IPS-18c (cell line): ENCODE data around the gene ABL1.
"Not testable (repeated sequence)": the region's sequence is repeated elsewhere in the genome, so short reads cannot be mapped to it uniquely, and the experiment has no call there.

Experiments
- H3K4me3 ChIP-seq: 2 replicates; pipeline ENCODE4 v1.7.0; 2013; ENCODE audit warnings: low read depth, mild to moderate bottlenecking, low read length, moderate library complexity; ENCODE audit not compliant: insufficient read depth
- H3K9me3 ChIP-seq: one replicate; pipeline ENCODE4 v1.6.1; 2013; ENCODE audit warnings: mild to moderate bottlenecking, low read length, moderate library complexity; ENCODE audit not compliant: control insufficient read depth, insufficient read depth

The ABL1 gene

DNA sequence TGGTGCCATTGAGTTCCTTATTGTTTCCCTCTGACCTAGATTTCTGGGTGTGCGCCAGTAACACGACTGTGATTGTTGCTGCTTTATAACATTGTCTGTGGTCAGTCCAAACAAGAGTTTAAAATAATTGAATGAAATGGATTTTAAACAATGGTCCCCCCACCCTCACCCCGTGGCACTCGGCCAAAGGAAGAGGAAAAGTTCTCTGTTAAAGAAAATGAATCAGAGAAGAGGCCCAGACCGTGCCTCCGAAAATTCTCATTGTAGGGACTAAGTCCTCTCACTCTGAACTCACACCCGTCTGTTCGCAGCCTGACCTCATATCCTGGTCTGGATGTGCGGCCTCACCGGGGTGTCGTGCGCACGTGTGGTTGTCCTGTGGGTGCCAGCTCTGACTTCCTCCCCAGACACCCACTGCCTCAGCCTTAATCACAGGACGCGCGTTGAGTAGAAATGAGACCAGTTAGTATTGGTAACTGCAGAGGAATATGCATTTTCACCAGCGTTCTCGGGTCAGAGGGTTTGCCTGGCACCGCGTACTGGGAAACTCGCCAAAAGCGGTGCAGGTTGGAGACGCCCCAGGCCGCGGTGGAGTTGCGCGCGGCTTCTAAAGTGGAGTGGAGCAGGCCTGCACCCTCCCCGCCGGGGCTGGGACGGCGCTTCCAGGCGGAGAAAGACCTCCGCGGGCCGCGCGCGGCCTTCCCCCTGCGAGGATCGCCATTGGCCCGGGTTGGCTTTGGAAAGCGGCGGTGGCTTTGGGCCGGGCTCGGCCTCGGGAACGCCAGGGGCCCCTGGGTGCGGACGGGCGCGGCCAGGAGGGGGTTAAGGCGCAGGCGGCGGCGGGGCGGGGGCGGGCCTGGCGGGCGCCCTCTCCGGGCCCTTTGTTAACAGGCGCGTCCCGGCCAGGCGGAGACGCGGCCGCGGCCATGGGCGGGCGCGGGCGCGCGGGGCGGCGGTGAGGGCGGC, at the start of gene ABL1:
ABL1 (plus strand) TSS at position 884 of the 966 bp plus-strand sequence. CDS start 193 bp downstream, outside the sequence.
- no peaks in the 10 kb centered on the region for H3K9me3 ChIP-seq
- H3K4me3 ChIP-seq: peak within 1 kb of the TSS; percentile 68

DNA sequence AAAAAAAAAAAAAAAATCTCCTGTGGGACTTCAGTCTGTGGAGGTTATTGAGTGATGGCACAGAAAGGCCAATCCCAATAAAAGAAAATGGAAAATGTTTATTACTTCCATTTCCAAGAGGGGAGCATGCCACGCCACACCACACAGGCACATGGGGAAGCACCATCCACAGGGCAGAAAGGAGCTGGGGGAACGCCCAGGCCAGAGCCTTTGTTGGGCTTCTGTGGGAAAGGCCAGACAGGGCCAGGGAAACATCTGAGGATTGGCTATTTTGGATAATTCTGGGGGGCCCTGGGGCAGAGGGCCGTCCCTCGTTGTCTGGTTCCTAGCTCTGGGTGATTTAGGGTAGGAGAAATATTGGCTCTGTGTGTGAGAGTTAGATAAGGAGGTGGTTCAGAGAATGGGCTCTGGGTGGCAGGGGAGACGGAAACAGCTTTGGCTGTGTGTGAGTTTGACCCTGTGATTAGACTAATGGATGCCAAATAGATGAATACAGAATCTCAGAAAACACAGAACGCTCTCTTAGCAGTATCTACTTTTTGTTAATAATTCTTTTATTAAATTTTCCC, 49.0 kb upstream of the ABL1 start:
- H3K4me3 ChIP-seq: no peak overlapping the region
- H3K9me3 ChIP-seq: peaks cover 2% of the 10 kb centered on the region

DNA sequence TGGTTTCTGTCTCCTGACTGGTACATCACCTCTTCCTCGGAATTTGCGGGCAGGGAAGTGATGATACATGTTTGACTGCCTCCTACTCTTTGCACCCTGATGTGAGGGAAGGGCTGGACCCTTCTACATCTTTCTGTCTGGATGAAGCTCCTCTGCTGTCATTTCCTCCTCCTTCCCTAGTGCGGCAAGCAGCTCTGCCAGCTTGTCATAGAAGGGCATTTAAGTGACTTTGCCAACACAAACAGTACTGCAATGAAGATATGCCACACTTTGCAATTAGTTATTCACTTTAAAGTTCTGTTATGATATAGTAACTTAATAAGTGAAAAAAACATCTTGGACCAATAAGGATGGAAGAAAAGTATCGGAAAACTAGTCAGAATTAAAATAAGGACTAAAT, 48.5 kb upstream of the ABL1 start:
- Histone ChIP-seq H3K4me3 (no peak overlapping the region), H3K9me3 (peaks cover 2% of the 10 kb centered on the region)

DNA sequence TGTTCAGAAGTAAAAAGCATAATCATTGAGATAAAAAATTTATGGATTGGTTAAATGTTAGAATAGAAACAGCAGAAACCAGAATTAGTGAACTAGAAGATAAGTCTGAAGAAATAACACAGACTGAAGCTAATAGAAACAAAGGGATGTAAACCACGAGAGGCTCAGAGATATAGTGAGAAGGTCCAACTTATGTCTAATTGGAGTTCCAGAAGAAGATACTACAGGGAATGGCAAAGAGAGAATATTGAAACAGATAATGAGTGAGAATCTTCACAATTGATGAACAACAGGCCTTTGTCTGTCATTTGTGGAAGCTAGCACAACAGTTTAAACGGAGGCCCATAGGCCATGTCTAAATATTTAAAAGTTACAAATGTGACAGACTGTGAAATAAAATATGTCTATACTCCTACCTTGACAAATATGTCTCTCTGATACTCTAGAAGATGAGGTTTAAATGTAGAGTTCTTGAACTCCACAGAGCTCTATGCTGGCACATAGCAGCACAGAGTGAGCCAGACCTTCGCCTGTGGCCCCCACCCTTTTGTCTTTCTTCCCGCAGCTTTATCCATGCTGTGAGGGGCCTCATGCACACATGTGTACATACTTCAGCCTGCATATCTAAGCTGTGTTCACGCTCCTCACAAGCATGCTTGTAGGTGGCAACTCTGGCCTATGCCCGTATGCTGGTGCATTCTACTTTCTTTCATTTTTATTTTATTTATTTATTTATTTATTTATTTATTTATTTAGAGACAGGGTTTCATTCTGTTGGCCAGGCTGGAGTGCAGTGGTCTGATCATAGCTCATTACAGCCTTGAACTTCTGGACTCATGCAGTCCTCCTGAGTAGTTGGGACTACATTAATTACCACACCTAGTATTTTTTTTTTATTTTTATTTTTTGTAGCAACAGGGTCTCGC, 45.0 kb upstream of the ABL1 start:
- H3K4me3 ChIP-seq: no peak overlapping the region
- peaks cover 2% of the 10 kb centered on the region for H3K9me3 ChIP-seq

DNA sequence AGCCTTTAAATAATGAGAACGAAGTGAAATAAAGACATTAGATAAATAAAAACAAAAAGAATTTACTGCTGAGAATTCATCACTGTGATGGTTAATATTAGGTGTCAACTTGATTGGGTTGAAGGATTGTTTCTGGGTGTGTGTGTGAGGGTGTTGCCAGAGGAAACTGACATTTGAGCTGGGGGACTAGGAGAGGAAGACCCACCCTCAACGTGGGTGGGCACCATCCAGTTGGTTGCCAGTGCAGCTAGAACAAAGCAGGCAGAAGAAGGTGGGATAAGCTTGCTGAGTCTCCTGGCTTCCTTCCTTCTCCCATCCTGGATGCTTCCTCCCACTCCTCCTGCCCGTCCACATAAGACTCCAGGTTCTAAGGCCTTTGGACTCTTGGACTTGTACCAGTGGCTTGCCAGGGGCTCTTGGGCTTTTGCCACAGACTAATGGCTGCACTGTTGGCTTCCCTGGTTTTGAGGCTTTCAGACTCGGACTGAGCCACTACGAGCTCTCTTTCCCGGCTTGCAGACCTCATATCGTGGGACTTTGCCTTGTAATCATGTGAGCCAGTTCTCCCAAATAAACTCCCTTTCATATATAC, 43.7 kb upstream of the ABL1 start:
- H3K4me3 ChIP-seq: no peak overlapping the region
- peaks cover 2% of the 10 kb centered on the region for H3K9me3 ChIP-seq

DNA sequence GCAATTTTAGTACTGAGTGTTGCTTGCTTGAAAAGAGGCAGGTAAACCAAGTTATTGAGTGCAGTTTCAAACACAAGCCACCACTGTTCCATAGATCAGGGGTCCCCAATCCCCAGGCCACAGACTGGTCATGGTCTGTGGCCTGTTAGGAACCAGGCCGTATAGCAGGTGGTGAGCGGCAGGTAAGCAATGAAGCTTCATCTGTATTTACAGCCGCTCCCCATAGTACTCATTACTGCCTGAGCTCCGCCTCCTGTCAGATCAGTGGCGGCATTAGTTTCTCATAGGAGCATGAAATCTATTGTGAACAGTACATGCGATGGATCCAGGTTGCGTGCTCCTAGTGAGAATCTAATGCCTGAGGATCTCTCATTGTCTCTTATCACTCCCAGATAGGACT, 41.5 kb upstream of the ABL1 start:
- peaks cover 2% of the 10 kb centered on the region for H3K9me3 ChIP-seq
- H3K4me3 ChIP-seq: no peak overlapping the region

DNA sequence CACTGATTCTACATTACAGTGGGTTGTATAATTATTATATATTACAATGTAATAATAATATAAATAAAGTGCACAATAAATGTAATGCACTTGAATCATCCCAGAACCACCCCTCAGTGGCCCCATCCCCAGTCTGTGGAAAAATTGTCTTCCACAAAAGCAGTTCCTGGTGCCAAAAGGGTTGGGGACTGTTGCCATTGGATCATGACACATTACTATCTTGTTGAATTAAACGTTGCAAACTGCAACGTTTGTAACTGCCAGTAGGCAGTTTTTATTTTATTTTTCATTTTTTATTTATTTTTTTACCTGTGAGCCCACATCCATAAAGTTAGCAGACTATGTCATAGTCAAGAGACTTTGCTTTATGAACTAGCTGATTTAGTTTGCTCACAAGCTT, 41.0 kb upstream of the ABL1 start:
- not testable (repeated sequence) for H3K4me3 ChIP-seq, H3K9me3 ChIP-seq

DNA sequence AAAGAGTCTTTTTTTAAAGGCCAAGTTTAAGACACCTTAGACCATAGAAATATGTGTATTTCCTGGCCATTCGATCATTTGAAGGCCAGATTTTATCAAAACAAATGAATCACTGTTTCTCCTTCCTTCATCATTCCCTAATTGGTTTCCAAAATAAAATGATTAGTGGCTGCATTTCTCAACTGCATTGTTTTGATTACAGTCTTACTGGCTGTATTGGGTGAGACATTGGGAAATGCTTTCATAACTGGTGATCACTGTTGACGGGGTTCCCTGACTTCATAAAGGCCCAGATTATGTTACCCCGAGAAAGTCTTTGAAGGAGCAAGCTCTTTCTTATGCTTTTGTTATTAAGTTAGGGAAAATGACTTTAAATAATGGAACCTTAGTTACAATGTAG, 40.6 kb upstream of the ABL1 start:
- H3K9me3 ChIP-seq, H3K4me3 ChIP-seq: not testable (repeated sequence)

DNA sequence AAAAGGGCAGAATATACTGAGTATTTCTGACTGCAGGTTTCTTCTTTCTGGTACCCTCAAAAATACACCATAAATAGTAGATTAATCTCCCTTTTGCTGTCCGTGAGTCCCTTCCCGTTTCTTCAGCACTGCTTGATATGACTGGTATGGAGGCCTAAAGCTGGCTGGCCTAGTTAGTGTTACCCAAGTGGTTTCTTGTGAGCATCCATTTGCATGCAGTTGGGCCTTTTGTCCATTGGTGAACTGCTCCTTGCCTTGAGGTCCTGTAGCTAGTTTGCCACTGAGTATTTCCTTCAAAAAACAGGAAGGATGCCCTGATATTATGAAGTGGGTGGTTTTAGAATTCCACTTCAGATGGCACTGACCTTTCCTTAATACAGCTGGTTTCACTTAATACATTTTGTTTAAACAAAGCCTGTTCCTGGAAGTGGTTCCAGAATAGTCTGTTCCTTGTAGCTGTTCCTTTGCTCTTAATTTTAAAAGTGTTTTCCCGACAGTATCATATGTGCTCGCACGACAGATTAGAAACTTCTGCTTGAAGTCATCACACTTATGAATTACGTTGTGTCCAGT, 40.0 kb upstream of the ABL1 start:
- H3K9me3 ChIP-seq: no peaks in the 10 kb centered on the region
- no peak overlapping the region for H3K4me3 ChIP-seq

DNA sequence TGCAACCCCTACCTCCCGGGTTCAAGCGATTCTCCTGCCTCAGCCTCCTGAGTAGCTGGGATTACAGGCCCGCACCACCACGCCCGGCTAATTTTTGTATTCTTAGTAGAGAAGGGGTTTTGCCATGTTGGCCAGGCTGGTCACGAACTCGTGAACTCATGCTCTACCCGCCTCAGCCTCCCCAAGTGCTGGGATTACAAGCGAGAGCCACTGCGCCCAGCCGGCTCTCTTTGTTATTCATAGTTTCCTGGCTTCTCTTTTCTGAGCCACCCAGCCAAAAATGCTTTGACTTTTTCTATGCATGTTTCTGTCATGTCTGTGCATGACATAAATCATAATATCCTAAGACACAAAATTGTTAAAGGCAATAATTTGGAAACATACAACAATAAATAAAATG, 31.9 kb upstream of the ABL1 start:
- not testable (repeated sequence) for H3K9me3 ChIP-seq, H3K4me3 ChIP-seq

DNA sequence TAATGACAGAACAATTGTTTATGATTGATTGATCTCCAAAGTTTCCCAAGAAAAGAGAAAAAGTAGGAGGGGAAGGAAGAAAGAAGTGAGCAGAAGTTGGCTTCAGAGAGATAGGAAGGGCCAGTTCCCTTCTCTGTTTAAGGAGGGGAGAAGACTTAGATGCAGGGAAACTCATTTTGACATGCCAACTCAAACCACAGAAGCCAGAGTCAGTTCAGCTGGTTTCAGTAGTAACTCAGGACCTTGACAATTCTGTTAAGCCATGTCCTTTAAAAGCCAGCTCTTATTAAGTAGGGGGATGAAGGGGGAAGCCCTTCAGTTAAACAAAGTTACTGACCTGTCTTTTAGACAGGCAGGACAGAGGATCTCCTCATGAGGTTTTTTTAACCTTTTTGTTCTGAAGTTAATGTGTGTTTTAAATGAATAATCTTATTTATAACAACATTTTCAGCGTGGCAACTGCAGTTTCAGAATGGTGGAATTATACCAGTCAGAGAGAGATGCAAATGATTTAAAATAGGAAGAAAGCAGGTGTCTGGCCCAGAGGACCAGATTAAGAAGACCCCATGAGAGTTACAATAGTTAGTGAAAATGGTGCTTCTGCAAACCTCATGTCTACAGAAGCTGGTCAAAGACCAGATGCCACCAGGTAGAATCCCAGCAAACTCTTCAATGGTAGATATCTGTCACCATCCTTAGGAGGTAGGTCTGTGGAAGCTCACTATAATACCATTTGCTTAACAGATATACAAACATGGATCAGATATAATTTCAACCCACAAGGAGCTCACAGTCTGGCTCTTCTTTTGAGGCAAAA, 29.3 kb upstream of the ABL1 start:
- Histone ChIP-seq H3K9me3 (no peaks in the 10 kb centered on the region), H3K4me3 (no peak overlapping the region)

DNA sequence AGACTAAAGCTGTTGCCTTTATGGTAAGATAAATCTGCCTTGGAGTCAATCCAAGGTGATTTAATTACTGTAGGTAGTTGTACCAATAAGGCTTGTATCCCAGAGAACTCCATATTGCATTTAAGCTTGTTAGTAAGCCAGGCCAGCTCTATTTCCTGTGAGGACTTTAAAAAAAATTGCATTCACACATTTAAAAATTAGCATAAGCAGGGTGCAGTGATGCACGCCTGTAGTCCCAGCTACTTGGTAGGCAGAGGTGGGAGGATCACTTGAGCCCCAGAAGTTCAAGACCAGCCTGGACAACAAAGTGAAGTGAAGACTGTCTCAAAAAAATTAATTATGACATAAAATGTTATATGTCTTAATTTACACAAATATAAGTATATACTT, 28.7 kb upstream of the ABL1 start:
- no peak overlapping the region for H3K4me3 ChIP-seq
- H3K9me3 ChIP-seq: no peaks in the 10 kb centered on the region

DNA sequence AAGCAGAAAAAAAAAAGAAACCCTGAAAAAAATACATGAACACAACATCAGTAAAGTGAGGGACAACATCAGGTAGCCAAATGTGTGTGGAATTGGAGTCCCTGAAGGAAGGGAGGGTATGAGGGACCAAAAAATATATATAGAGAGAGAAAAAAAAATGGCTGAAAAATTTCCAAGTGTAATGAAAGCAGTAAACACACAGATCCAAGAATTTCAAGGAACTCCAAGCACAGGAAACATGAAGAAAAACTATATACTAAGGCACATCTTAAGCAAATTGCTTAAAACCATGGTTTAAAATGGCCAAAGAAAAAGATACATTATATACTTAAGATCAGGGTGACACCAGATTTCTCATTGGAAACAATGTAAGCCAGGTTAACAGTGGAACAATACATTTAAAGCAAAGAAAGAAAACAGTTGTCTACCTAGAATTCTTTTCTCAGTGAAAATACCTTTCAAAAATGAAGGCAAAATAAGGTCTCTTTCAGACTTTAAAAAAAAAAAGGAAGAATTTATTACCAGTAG, 24.4 kb upstream of the ABL1 start:
- no peak overlapping the region for H3K4me3 ChIP-seq
- no peaks in the 10 kb centered on the region for H3K9me3 ChIP-seq

DNA sequence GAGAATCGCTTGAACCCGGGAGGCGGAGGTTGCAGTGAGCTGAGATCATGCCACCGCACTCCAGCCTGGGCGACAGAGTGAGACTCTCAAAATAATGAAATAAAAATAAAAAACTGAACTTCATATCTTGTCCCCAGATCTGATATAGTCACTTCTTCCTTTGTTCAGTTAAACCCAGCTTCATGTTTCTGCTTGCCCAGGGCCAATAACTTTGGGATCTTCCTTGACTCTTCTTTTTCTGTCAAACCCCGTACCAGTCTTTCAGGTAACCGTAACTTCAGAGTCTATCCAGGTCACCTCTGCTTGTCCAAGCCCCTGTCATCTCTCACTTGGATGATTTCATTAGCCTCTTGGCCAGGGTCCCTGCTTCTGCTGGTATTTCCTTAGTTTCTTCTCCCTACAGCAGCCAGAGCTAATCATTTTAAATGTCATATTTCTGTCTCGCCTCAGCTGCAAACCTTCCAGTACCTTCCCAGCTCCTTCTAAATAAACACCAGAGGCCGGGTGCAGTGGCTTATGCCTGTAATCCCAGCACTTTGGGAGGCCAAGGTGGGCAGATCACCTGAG, 19.7 kb upstream of the ABL1 start:
- no peaks in the 10 kb centered on the region for H3K9me3 ChIP-seq
- H3K4me3 ChIP-seq: no peak overlapping the region

DNA sequence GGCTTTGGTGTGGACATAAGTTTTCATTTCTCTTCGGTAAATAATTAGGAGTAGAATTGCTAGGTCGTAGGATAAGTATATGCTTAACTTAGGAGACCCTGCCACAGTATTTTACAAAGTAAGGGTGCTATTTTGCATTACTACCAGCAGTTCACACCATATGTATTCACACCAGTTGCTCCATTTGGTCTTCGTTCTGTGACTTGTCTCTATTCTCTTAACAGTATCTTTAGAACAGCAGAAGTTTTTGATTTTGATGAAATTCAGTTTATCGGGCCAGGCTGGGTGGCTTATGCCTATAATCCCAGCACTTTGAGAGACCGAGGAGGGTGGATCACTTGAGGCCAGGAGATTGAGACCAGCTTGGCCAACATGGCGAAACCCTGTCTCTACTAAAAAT, 17.1 kb upstream of the ABL1 start:
- Histone ChIP-seq H3K9me3 (no peaks in the 10 kb centered on the region), H3K4me3 (no peak overlapping the region)
